HG02943 (cell line): ENCODE results near the gene TMC8.
"Not testable (repeated sequence)": the region's sequence is repeated elsewhere in the genome, so short reads cannot be mapped to it uniquely, and the experiment has no call there.

Experiments
- ATAC-seq: cut with Tn5 transposase; IDR thresholded peaks from one replicate; pipeline ENCODE4 v1.9.1; 2021; ENCODE audit warnings: mild to moderate bottlenecking, low read depth, moderate library complexity; ENCODE audit not compliant: unreplicated experiment

Gene TMC8

GRCh38 chr17:78110363-78111015, 20.1 kb upstream of the TMC8 start:
- ATAC-seq = no peak

DNA sequence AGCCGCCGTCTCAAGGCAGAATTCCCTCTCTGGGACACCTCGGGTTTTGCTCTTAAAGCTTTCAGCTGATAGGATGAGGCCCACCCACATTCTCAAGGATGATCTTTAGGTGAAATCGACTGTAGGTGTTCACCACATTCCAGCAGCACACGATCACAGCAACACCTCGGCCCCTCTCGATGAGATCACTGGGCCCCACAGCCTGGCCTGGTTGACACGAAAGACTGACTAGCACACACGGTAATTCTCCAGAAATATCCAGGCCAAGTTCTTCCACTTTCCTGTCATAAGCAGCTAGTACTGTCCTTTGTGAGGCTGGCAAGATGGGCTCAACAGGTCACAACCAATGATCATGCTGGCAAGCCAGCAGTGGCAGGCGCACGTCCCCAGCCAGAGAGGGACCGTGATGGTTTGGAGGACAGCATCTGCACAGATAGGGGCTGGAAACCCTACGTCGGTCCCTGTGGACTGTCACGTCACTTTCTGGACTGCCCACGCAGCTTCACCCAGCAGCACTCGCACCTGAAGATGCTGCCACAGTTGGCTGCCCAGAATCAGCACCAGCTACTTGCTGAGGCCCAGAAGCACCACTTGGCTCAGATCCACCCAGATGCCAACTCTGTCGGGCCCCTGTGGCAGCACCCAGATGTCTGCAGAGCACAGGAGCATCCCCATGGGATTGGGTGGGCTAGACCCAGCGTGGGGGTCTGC, 19.4 kb upstream of the TMC8 start:
- no peak for ATAC-seq

- ATAC-seq = no peak
Measured at GRCh38 chr17:78111727-78112517, 18.6 kb upstream of the TMC8 start.

DNA sequence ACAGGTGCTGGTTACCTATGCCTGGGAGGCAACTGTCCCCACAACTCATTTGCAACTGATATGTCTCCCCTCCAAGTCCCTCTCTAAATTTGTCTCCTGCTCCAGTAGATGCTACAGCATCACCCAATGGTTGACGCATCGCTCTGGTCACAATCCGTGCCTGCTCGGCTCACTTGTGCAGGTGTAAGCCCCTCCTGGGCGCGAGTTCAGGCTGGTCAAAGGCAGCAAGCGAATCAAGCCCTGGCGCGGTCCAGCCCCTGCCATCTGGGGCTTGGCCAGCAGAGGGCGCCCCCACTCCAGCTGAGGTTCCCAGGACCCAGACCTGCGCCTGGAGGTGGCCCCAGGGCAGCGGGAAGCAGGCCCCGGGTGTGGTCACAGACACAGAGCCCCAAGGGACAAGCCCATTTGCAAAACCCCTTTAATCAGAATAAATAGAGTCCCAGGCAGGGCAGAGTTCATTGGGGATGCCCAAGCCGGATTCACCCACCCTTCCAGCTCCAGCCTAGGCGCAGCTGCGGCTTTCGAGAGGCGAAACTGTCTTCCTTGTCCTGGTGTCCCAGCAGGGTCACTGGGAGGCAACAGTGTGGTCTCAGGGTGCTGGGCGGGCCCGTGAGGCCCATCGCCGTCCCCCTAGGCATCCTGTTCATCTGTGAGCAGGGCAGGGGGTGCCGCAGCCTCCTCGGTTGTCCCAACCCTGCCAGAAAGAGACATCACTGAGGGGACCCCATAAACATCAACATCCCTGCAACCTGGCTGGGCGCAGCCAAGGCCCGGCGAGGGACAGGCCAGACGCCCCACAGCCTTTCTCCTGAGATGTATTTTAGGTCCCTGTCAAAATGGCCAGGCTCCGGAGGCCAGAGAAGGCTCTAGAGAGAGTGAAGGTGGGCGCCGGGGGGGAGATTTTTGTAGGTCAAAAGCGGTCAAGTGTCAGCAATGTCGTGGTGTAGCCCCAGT, 17.8 kb upstream of the TMC8 start:
- no peak for ATAC-seq

- ATAC-seq = no peak
Measured at GRCh38 chr17:78113804-78114785, 16.5 kb upstream of the TMC8 start.

DNA sequence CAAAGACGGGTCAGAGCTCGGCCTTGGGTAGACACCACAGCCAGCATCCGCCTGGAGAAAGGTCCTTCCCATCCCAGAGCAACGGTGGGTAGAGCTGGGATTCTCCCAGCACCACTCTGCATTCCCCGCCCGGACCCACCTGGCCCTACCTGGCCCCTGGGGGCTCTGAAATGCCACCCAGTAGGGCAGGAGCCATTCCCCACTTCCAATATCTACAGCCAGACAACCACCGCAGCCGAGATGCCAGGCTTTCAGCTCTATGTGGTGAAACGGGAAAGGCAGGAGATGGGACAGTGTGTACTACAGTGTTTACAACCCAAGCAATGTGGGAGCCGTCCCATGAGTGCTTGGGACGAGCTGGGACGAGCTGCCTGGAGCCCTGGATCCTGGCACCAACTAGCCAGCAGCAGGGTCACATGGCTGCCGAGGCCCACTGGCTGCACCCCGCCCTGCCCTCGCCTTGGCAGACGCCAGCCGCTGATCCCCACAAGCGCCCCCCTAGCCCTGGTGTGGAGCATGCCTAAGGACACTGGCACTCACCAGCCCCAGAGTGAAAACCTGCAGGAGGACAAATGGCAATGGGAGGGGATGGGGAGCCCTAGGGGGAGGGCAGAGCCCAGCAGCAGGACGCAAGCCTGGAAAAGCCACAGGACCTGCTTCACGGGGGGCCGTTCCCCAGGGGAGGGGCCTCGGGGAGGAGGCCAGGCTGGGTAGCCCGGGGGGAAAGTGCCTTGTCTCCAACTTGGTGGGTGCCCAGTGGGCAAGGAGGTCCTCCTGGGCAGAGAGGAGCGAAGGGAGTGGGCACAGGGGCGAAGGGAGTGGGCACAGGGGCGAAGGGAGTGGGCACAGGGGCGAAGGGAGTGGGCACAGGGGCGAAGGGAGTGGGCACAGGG, 15.5 kb upstream of the TMC8 start:
- ATAC-seq = no peak

- ATAC-seq = not testable (repeated sequence)
Measured at GRCh38 chr17:78115803-78116202, 14.8 kb upstream of the TMC8 start.

DNA sequence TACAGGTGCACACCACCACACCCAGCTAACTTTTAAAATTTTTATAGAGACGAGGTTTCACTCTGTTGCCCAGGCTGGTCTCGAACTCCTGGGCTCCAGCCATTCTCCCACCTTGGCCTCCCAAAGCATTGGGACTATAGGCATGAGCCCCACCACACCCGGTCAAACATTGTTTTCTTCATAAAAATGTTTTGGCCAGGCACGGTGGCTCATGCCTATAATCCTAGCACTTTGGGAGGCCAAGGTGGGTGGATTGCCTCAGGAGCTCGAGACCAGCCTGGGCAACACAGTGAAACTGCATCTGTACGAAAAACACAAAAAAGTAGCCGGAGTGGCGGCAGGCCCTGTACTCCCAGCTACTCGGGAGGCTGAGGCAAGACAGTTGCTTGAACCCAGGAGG, 14.2 kb upstream of the TMC8 start:
- no peak for ATAC-seq

DNA sequence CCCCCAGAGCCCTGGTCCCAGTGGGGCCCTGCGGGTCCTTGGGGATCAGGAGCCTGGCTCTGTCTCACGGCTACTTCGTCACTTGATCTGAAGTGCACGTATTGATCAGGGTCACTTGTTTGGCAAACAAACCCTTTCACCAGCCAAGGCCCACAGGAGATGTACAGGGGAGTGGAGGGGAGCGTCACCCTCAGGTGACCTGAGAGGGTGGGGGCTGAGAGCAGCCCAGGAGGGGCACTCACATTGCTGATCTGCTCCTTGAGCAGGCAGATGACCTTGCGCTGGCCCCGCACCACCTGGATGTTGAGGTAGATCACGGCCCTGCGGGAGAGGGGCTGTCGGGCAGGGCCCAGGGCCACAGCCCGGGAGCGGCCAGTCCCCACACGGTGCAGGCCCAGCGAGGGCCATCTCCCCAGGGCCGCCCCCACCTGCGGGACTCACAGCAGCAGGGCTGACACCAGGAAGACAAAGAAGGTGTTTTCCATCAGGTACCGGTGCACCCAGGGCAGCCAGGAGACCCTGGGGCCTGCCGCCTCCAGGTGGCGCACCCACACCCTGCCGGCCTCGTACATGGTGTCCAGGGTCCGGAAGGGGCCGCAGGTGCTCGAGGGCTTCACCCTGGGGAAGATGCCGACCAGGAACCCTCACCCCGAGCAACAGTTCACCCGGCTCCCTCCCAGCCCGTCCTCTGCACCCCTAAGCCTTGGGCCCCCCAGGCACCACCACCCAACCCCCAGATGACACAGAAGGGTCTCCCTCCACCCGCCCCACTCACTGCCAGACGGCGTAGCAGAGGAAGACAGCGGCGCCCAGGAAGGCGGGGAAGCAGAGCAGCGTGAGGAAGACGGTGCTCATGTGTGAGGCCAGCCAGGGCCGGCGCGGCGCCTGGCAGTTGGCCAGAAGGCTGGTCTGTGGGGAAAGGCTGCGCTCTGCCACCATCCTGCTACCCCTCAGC, 13.3 kb upstream of the TMC8 start:
- no peak for ATAC-seq

DNA sequence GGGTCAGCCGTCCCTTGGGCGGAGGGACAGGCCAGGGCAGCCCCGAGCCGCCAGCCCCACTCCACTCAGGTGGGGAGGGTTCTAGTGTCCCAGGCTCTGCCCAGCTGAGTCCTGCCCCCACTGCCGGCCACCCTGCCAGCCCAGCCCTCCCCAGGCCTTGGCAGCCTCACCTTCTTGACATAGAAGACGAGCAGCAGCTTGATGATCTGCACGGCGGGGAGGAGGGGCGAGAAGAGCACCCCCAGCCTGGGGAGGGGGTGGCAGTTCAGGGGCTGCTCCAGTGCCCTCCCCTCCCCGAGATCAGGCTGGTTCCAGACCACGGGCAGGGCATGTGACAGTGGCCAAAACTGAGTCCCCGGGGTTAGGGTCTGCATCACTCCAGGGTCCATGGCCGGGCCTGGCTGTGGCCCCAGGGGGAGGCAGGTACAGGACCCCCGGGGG, 11.8 kb upstream of the TMC8 start:
- no peak for ATAC-seq

- ATAC-seq = no peak
Measured at GRCh38 chr17:78120537-78120936, 10.0 kb upstream of the TMC8 start.

DNA sequence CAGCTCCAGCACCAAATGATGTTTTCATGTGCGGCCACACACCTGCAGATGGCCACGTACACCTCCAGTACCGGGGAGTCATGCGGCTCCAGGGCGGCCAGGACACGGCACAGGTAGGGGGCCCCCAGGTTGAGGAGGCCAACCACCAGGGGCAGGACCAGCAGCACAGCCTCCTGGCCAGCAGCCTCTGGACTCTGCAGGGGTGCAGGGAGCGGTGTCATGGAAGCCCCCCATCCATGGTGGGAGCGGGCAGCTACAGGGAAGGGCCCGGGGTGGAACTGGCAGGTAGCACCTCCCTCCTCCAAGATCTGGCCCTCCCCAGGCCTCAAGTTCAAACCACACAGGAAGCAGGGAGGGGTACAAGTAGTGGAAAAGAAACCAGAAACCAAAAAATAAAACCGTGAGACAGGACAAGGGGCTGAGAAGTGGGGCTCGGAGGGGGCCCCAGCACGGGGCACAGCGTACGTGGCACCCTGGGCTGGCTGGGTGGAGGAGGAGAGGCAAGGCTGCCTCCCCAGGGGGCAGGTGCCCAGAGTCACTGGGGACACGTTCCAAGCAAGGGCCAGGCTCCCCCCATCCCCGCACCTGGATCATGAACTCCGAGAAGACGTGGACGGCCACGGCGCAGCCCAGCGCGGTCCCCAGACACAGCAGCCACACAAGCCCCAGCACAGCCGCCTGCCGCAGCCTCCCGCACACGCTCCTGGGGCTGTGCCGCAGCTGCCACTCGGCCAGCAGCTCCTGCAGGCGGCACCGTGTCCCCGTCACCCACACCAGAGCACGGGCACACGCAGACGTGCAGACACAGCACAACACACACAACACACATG, 9.4 kb upstream of the TMC8 start:
- ATAC-seq = no peak

GRCh38 chr17:78121801-78122215, 8.8 kb upstream of the TMC8 start:
- no peak for ATAC-seq

- no peak for ATAC-seq
Measured at GRCh38 chr17:78122216-78122930, 8.2 kb upstream of the TMC8 start.

DNA sequence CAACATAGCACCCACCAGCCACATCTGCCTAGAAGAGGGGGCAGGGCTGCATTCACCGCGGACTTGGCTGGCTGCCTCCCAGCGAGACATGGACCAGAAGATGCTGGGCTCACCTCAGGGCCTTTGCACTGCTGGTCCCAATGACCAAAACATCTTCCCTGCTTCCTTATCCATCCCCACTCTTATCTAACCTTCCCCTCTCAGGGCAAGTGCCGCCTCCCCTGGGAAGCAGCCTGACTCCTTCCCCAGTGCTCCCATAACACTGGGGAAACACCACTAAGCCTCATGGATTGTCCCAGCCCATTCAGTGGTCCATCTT, 7.7 kb upstream of the TMC8 start:
- no peak for ATAC-seq
